SJSA1 (cell line): ENCODE results near the gene ADAMTS18. TPM values are rescaled to one million over a fixed set of nuclear protein-coding genes. Genes with fewer than 3 reads are reported as not detected.
"Not testable (repeated sequence)": the region's sequence is repeated elsewhere in the genome, so short reads cannot be mapped to it uniquely, and the experiment has no call there.

Experiments used
- DNase-seq, 2 experiments: peaks; one replicate each; pipeline ENCODE4 v3.0.0-alpha.2; 2015 to 2020; ENCODE audit warnings: low spot score in 2 of 2, low read depth in 1 of 2
- H3K27ac ChIP-seq: fragments of 250-450 bp; sonication (Bioruptor Pico); 2 replicates; pipeline ENCODE4 v1.5.1; 2020; ENCODE audit warnings: mild to moderate bottlenecking, moderate library complexity
- H3K27me3 ChIP-seq: fragments of 250-450 bp; sonication (Bioruptor Pico); replicated peaks from 2 replicates; pipeline ENCODE4 v1.5.1; 2020; ENCODE audit warnings: mild to moderate bottlenecking, moderate library complexity
- H3K36me3 ChIP-seq: fragments of 250-450 bp; sonication (Bioruptor Pico); 2 replicates; pipeline ENCODE4 v1.5.1; 2020; ENCODE audit warnings: mild to moderate bottlenecking
- H3K4me1 ChIP-seq: fragments of 250-450 bp; sonication (Bioruptor Pico); replicated peaks from 2 replicates; pipeline ENCODE4 v1.6.1; 2021; ENCODE audit warnings: mild to moderate bottlenecking
- H3K4me3 ChIP-seq: fragments of 250-450 bp; sonication (Bioruptor Pico); 2 replicates; pipeline ENCODE4 v1.5.1; 2020; ENCODE audit warnings: mild to moderate bottlenecking
- H3K9me3 ChIP-seq: fragments of 250-450 bp; sonication (Bioruptor Pico); replicated peaks from 2 replicates; pipeline ENCODE4 v1.5.1; 2020; ENCODE audit warnings: mild to moderate bottlenecking
- total RNA-seq: library from RNA; depleted of rRNA; stranded (reverse); fragments of >200 nt; shearing (Covaris generic); gene quantifications from 2 replicates; pipeline ENCODE4 v1.2.3, GENCODE V29; 2014

The ADAMTS18 gene
- total RNA-seq, 1 experiment from 2014 or later: not detected

GRCh38 chr16:77290451-77291115 is 144.3 kb downstream of the ADAMTS18 start:
- H3K9me3 ChIP-seq: no peaks in the 10 kb centered on the region
- DNase-seq: no peak
- H3K4me1 ChIP-seq: peaks cover 25% of the 10 kb centered on the region
- H3K27me3 ChIP-seq: no peaks in the 10 kb centered on the region
- no peak overlapping the region for H3K27ac ChIP-seq
- H3K36me3 ChIP-seq: no peaks in the 10 kb centered on the region
- H3K4me3 ChIP-seq: no peak overlapping the region

- peak; percentile 31 to 51 for DNase-seq
- Histone ChIP-seq H3K9me3 (no peaks in the 10 kb centered on the region), H3K4me1 (peaks cover 25% of the 10 kb centered on the region), H3K27me3 (no peaks in the 10 kb centered on the region), H3K4me3 (no peak overlapping the region), H3K36me3 (no peaks in the 10 kb centered on the region), H3K27ac (peak overlapping the region; percentile 24; the same call in 1 of the 2 replicates)
Observed at GRCh38 chr16:77289331-77289809, 145.5 kb downstream of the ADAMTS18 start.

- no peaks in the 10 kb centered on the region for H3K27me3 ChIP-seq
- peaks cover 25% of the 10 kb centered on the region for H3K4me1 ChIP-seq
- H3K9me3 ChIP-seq: no peaks in the 10 kb centered on the region
- no peak overlapping the region for H3K4me3 ChIP-seq
- no peak overlapping the region for H3K27ac ChIP-seq
- H3K36me3 ChIP-seq: no peaks in the 10 kb centered on the region
- DNase-seq: no peak
Observed at GRCh38 chr16:77288222-77288621, 146.6 kb downstream of the ADAMTS18 start.

GRCh38 chr16:77285676-77286075 is 149.2 kb downstream of the ADAMTS18 start:
- Histone ChIP-seq H3K36me3 (no peaks in the 10 kb centered on the region), H3K27me3 (no peaks in the 10 kb centered on the region), H3K9me3 (no peaks in the 10 kb centered on the region), H3K4me3 (no peak overlapping the region), H3K4me1 (peaks cover 25% of the 10 kb centered on the region), H3K27ac (no peak overlapping the region)
- DNase-seq: no peak

GRCh38 chr16:77282345-77282744 is 152.5 kb downstream of the ADAMTS18 start:
- no peak for DNase-seq
- Histone ChIP-seq H3K27ac (no peak overlapping the region), H3K4me1 (no peaks in the 10 kb centered on the region), H3K4me3 (no peak overlapping the region), H3K27me3 (no peaks in the 10 kb centered on the region), H3K36me3 (no peaks in the 10 kb centered on the region), H3K9me3 (no peaks in the 10 kb centered on the region)

GRCh38 chr16:77279316-77279715 is 155.5 kb downstream of the ADAMTS18 start:
- not testable (repeated sequence) for DNase-seq, H3K27me3 ChIP-seq, H3K9me3 ChIP-seq, H3K4me1 ChIP-seq, H3K27ac ChIP-seq, H3K36me3 ChIP-seq, H3K4me3 ChIP-seq

- Histone ChIP-seq H3K4me1 (no peaks in the 10 kb centered on the region), H3K36me3 (no peaks in the 10 kb centered on the region), H3K4me3 (no peak overlapping the region), H3K9me3 (no peaks in the 10 kb centered on the region), H3K27me3 (no peaks in the 10 kb centered on the region; the same call in 1 of the 2 replicates), H3K27ac (no peak overlapping the region)
- DNase-seq: no peak
Observed at GRCh38 chr16:77277571-77277970, 157.3 kb downstream of the ADAMTS18 start.

- Histone ChIP-seq H3K36me3 (no peaks in the 10 kb centered on the region), H3K27me3 (no peaks in the 10 kb centered on the region; the same call in 1 of the 2 replicates), H3K4me1 (no peaks in the 10 kb centered on the region), H3K27ac (no peak overlapping the region), H3K4me3 (no peak overlapping the region), H3K9me3 (no peaks in the 10 kb centered on the region)
- DNase-seq: no peak
Observed at GRCh38 chr16:77277141-77277540, 157.7 kb downstream of the ADAMTS18 start.

- no peaks in the 10 kb centered on the region; the same call in 1 of the 2 replicates for H3K27me3 ChIP-seq
- no peaks in the 10 kb centered on the region for H3K4me1 ChIP-seq
- no peaks in the 10 kb centered on the region for H3K36me3 ChIP-seq
- no peak overlapping the region for H3K27ac ChIP-seq
- H3K4me3 ChIP-seq: no peak overlapping the region
- DNase-seq: no peak
- H3K9me3 ChIP-seq: no peaks in the 10 kb centered on the region
Observed at GRCh38 chr16:77276661-77277060, 158.2 kb downstream of the ADAMTS18 start.

GRCh38 chr16:77275303-77275702 is 159.5 kb downstream of the ADAMTS18 start:
- not testable (repeated sequence) for H3K9me3 ChIP-seq, H3K4me3 ChIP-seq, H3K4me1 ChIP-seq, H3K27ac ChIP-seq, H3K36me3 ChIP-seq, H3K27me3 ChIP-seq, DNase-seq

- no peak overlapping the region for H3K27ac ChIP-seq
- no peaks in the 10 kb centered on the region for H3K4me1 ChIP-seq
- no peaks in the 10 kb centered on the region for H3K36me3 ChIP-seq
- no peaks in the 10 kb centered on the region; the same call in 1 of the 2 replicates for H3K27me3 ChIP-seq
- no peak for DNase-seq
- H3K4me3 ChIP-seq: no peak overlapping the region
- H3K9me3 ChIP-seq: no peaks in the 10 kb centered on the region
Observed at GRCh38 chr16:77273815-77274214, 161.0 kb downstream of the ADAMTS18 start.

- Histone ChIP-seq H3K4me3 (no peak overlapping the region), H3K9me3 (no peaks in the 10 kb centered on the region), H3K27me3 (no peaks in the 10 kb centered on the region; the same call in 1 of the 2 replicates), H3K27ac (no peak overlapping the region), H3K4me1 (no peaks in the 10 kb centered on the region), H3K36me3 (no peaks in the 10 kb centered on the region)
- no peak for DNase-seq
Observed at GRCh38 chr16:77271532-77272426, 163.1 kb downstream of the ADAMTS18 start.

- DNase-seq, H3K4me1 ChIP-seq, H3K36me3 ChIP-seq: not testable (repeated sequence)
Observed at GRCh38 chr16:77266185-77266584, 168.6 kb downstream of the ADAMTS18 start.

GRCh38 chr16:77262971-77263370 is 171.9 kb downstream of the ADAMTS18 start:
- Histone ChIP-seq H3K27ac (no peak overlapping the region), H3K36me3 (no peaks in the 10 kb centered on the region), H3K27me3 (no peaks in the 10 kb centered on the region), H3K9me3 (no peaks in the 10 kb centered on the region), H3K4me1 (no peaks in the 10 kb centered on the region), H3K4me3 (no peak overlapping the region)
- DNase-seq: no peak

More at GRCh38 chr16:77266185-77266584, 168.6 kb downstream of the ADAMTS18 start:
- not testable (repeated sequence) for H3K27me3 ChIP-seq, H3K9me3 ChIP-seq, H3K4me3 ChIP-seq, H3K27ac ChIP-seq
